GM21737 (cell line): ENCODE data around the gene KLHDC8A.

Source experiments
- ATAC-seq: cut with Tn5 transposase; IDR thresholded peaks from one replicate; pipeline ENCODE4 v1.9.1; 2021; ENCODE audit warnings: mild to moderate bottlenecking, moderate library complexity; ENCODE audit not compliant: unreplicated experiment

KLHDC8A gene

GRCh38 chr1:205319081-205320018 is 37.4 kb downstream of the KLHDC8A start:
- ATAC-seq, result no peak

- ATAC-seq, result no peak
Measured at GRCh38 chr1:205318231-205318991, 38.3 kb downstream of the KLHDC8A start.

- no peak for ATAC-seq
Measured at GRCh38 chr1:205317311-205317917, 39.3 kb downstream of the KLHDC8A start.

- ATAC-seq, result no peak
Measured at GRCh38 chr1:205316161-205316566, 40.6 kb downstream of the KLHDC8A start.

- no peak for ATAC-seq
Measured at GRCh38 chr1:205315008-205315618, 41.6 kb downstream of the KLHDC8A start.

GRCh38 chr1:205313563-205314308 is 43.0 kb downstream of the KLHDC8A start:
- ATAC-seq, result no peak

GRCh38 chr1:205312866-205313562 is 43.7 kb downstream of the KLHDC8A start:
- ATAC-seq, result no peak

GRCh38 chr1:205310976-205311704 is 45.6 kb downstream of the KLHDC8A start:
- no peak for ATAC-seq

GRCh38 chr1:205309741-205310140 is 47.0 kb downstream of the KLHDC8A start:
- no peak for ATAC-seq

GRCh38 chr1:205306929-205307566 is 49.7 kb downstream of the KLHDC8A start:
- ATAC-seq, result no peak

- ATAC-seq, result no peak
Measured at GRCh38 chr1:205304695-205305070, 52.0 kb downstream of the KLHDC8A start.

GRCh38 chr1:205304046-205304694 is 52.6 kb downstream of the KLHDC8A start:
- ATAC-seq, result no peak

GRCh38 chr1:205303247-205303888 is 53.4 kb downstream of the KLHDC8A start:
- ATAC-seq, result no peak

GRCh38 chr1:205301842-205302588 is 54.7 kb downstream of the KLHDC8A start:
- ATAC-seq, result no peak

- no peak for ATAC-seq
Measured at GRCh38 chr1:205301205-205301821, 55.4 kb downstream of the KLHDC8A start.

GRCh38 chr1:205300149-205300548 is 56.6 kb downstream of the KLHDC8A start:
- no peak for ATAC-seq
